KMS-11 (cell line): Measurements from ENCODE around the gene LAMA2.

ENCODE experiments used
- H2AFZ ChIP-seq: fragments of 200-600 bp; sonication (generic); 2 replicates; pipeline ENCODE4 v1.6.1; 2016; ENCODE audit warnings: antibody characterized with exemption, mixed run types, low read depth
- H3K27ac ChIP-seq: fragments of 200-600 bp; sonication (generic); 2 replicates; pipeline ENCODE4 v1.6.1; 2016; ENCODE audit warnings: mild to moderate bottlenecking, mixed run types
- H3K27me3 ChIP-seq: fragments of 200-600 bp; sonication (generic); 2 replicates; pipeline ENCODE4 v1.6.1; 2017; ENCODE audit warnings: mild to moderate bottlenecking, low read depth, mixed run types, moderate library complexity; ENCODE audit not compliant: insufficient read depth
- H3K36me3 ChIP-seq: fragments of 200-600 bp; sonication (generic); 2 replicates; pipeline ENCODE4 v1.6.1; 2017; ENCODE audit warnings: mild to moderate bottlenecking, mixed run types; ENCODE audit not compliant: insufficient read depth
- H3K4me1 ChIP-seq: fragments of 200-600 bp; sonication (generic); 2 replicates; pipeline ENCODE4 v1.6.1; 2016; ENCODE audit warnings: mild to moderate bottlenecking, low read depth, mixed run types; ENCODE audit not compliant: poor library complexity, severe bottlenecking
- H3K4me2 ChIP-seq: fragments of 200-600 bp; sonication (generic); 2 replicates; pipeline ENCODE4 v1.7.0; 2016; ENCODE audit warnings: mild to moderate bottlenecking, mixed run types
- H3K4me3 ChIP-seq: fragments of 200-600 bp; sonication (generic); IDR thresholded peaks from 2 replicates; pipeline ENCODE4 v1.6.1; 2017; ENCODE audit warnings: low read depth, low read length, mixed read lengths; ENCODE audit not compliant: insufficient read depth
- H3K79me2 ChIP-seq: fragments of 200-600 bp; sonication (generic); 2 replicates; pipeline ENCODE4 v1.6.1; 2016; ENCODE audit warnings: low read depth, mixed run types; ENCODE audit not compliant: insufficient read depth
- H3K9ac ChIP-seq: fragments of 200-600 bp; sonication (generic); 2 replicates; pipeline ENCODE4 v1.6.1; 2016; ENCODE audit warnings: mild to moderate bottlenecking, mixed run types
- H4K20me1 ChIP-seq: fragments of 200-600 bp; sonication (generic); 2 replicates; pipeline ENCODE4 v1.6.1; 2016; ENCODE audit warnings: mild to moderate bottlenecking, mixed run types; ENCODE audit not compliant: insufficient read depth
- TF ChIP-seq, protein P1 (sequence below): fragments of 200-600 bp; sonication (generic); conservative IDR thresholded peaks from 2 replicates; pipeline ENCODE4 v1.6.1; 2017; ENCODE audit warnings: low read depth, mild to moderate bottlenecking, antibody characterized with exemption, low read length, moderate library complexity, mixed read lengths

Gene LAMA2

DNA sequence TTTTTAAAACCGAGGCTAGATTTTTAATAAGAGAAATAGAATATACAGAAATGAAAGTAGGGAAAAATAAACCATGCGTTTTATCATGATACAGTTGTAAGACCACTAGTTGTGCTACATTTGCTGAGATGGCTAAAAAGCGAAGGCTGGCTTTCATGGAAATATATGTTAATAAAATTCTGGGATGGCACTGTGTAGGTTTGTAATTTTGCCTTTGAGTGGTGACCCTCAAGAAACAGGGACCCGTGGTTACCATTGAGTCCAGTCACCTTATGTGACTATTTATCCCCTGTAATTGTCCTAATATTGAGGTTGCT is 593.3 kb downstream of the LAMA2 start:
- no peak overlapping the region for H2AFZ ChIP-seq
- no peaks in the 10 kb centered on the region for H4K20me1 ChIP-seq
- H3K79me2 ChIP-seq = no peaks in the 10 kb centered on the region
- no peaks in the 10 kb centered on the region for H3K4me1 ChIP-seq
- TF ChIP-seq, protein P1, sequence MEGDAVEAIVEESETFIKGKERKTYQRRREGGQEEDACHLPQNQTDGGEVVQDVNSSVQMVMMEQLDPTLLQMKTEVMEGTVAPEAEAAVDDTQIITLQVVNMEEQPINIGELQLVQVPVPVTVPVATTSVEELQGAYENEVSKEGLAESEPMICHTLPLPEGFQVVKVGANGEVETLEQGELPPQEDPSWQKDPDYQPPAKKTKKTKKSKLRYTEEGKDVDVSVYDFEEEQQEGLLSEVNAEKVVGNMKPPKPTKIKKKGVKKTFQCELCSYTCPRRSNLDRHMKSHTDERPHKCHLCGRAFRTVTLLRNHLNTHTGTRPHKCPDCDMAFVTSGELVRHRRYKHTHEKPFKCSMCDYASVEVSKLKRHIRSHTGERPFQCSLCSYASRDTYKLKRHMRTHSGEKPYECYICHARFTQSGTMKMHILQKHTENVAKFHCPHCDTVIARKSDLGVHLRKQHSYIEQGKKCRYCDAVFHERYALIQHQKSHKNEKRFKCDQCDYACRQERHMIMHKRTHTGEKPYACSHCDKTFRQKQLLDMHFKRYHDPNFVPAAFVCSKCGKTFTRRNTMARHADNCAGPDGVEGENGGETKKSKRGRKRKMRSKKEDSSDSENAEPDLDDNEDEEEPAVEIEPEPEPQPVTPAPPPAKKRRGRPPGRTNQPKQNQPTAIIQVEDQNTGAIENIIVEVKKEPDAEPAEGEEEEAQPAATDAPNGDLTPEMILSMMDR = no peak
- H3K27me3 ChIP-seq = no peaks in the 10 kb centered on the region
- H3K27ac ChIP-seq = no peak overlapping the region
- no peak overlapping the region for H3K9ac ChIP-seq
- no peak overlapping the region for H3K4me2 ChIP-seq
- H3K4me3 ChIP-seq = no peak overlapping the region
- no peaks in the 10 kb centered on the region for H3K36me3 ChIP-seq

DNA sequence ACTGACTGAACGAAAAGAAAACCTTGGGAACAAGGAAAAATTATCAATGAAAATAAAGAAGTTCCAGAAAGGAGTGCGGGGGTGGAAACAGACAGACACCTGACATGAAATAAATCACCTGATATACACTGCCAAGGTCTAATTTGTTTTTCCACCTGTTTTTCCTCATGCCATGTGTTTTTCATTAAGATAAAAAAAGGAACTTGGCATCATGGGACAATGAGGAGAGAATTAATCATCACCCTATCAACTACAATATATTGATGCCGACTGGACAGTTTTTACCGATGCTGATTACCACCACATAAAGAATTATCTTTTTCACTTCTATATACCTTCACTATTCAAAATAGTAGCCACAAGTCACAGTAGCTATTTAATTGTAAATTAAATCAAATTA is 593.9 kb downstream of the LAMA2 start:
- TF ChIP-seq, protein P1 = no peak
- H3K9ac ChIP-seq = no peak overlapping the region
- no peaks in the 10 kb centered on the region for H3K79me2 ChIP-seq
- H4K20me1 ChIP-seq = no peaks in the 10 kb centered on the region
- H3K27me3 ChIP-seq = no peaks in the 10 kb centered on the region
- no peaks in the 10 kb centered on the region for H3K4me1 ChIP-seq
- no peaks in the 10 kb centered on the region for H3K36me3 ChIP-seq
- no peak overlapping the region for H3K4me2 ChIP-seq
- H3K4me3 ChIP-seq = no peak overlapping the region
- no peak overlapping the region for H3K27ac ChIP-seq
- no peak overlapping the region for H2AFZ ChIP-seq

DNA sequence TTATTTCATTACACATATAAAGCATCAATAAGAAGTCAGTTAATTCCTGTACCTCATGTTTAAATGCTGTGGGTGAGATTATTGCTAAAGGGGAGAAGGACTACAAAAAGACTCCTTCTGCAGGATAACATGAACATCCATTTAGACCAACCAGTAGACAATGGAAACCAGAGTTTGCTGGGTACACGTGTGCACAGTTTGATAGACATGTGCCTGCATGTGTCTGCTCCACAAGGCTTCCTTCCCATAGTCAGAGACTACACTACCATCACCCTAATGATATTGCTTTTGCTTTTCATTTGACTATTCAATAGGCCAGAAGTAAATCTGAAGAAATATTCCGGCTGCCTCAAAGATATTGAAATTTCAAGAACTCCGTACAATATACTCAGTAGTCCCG is 595.4 kb downstream of the LAMA2 start:
- TF ChIP-seq, protein P1 = no peak
- Histone ChIP-seq H3K27ac (no peak overlapping the region), H3K9ac (no peak overlapping the region), H3K79me2 (no peaks in the 10 kb centered on the region), H3K4me3 (no peak overlapping the region), H3K4me1 (no peaks in the 10 kb centered on the region), H3K4me2 (no peak overlapping the region), H4K20me1 (no peaks in the 10 kb centered on the region), H3K27me3 (no peaks in the 10 kb centered on the region), H3K36me3 (no peaks in the 10 kb centered on the region), H2AFZ (no peak overlapping the region)

DNA sequence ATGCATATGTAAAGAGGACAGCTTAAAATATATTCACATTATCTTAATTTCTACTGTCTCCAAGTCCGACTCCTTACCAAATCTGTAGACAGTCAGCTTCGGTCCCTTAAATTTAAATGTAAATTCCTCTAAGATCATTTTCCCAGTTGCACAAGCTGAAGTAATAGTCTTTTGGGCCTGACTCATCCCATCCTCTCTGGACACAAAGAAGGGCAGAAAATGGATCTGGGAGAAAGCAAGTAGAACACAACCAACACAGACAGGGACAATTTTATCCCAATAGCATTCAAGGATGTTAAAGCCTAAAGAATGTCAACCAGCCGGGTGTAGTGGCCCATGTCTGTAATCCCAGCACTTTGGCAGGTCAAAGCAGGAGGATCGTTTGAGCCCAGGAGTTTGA is 598.8 kb downstream of the LAMA2 start:
- no peaks in the 10 kb centered on the region for H3K79me2 ChIP-seq
- no peaks in the 10 kb centered on the region for H3K4me1 ChIP-seq
- H3K27me3 ChIP-seq = no peaks in the 10 kb centered on the region
- no peak overlapping the region for H3K27ac ChIP-seq
- H2AFZ ChIP-seq = no peak overlapping the region
- no peak overlapping the region for H3K4me2 ChIP-seq
- H4K20me1 ChIP-seq = no peaks in the 10 kb centered on the region
- no peaks in the 10 kb centered on the region for H3K36me3 ChIP-seq
- H3K9ac ChIP-seq = no peak overlapping the region
- TF ChIP-seq, protein P1 = no peak
- no peak overlapping the region for H3K4me3 ChIP-seq

DNA sequence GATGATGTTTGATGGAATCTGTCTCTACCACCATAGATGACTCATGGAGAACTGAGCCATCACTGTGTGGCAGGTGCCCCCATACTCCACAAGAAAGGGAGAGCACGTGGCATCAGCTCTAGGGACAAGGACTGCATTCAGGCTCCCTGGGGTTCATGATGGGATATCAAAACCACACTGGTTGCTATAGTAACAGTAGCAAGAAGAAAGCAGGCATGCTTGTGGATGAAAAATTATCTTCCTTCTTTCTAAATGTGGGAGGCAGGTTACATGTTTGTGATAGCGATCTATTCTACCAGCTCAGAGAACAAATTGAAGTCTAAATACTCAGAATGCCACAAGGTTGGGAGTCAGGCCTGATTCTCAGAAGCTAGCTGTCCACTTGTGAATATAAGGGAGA is 602.8 kb downstream of the LAMA2 start:
- Histone ChIP-seq H3K9ac (no peak overlapping the region), H3K27ac (no peak overlapping the region), H2AFZ (no peak overlapping the region), H3K27me3 (no peaks in the 10 kb centered on the region), H3K79me2 (no peaks in the 10 kb centered on the region), H3K4me2 (no peak overlapping the region), H3K36me3 (no peaks in the 10 kb centered on the region), H3K4me3 (no peak overlapping the region), H3K4me1 (peaks cover 18% of the 10 kb centered on the region), H4K20me1 (no peaks in the 10 kb centered on the region)
- TF ChIP-seq, protein P1 = no peak
